Measurements from ENCODE around the gene PRPF4.
"Not testable (repeated sequence)": the region's sequence is repeated elsewhere in the genome, so short reads cannot be mapped to it uniquely, and the experiment has no call there.

The PRPF4 gene

DNA sequence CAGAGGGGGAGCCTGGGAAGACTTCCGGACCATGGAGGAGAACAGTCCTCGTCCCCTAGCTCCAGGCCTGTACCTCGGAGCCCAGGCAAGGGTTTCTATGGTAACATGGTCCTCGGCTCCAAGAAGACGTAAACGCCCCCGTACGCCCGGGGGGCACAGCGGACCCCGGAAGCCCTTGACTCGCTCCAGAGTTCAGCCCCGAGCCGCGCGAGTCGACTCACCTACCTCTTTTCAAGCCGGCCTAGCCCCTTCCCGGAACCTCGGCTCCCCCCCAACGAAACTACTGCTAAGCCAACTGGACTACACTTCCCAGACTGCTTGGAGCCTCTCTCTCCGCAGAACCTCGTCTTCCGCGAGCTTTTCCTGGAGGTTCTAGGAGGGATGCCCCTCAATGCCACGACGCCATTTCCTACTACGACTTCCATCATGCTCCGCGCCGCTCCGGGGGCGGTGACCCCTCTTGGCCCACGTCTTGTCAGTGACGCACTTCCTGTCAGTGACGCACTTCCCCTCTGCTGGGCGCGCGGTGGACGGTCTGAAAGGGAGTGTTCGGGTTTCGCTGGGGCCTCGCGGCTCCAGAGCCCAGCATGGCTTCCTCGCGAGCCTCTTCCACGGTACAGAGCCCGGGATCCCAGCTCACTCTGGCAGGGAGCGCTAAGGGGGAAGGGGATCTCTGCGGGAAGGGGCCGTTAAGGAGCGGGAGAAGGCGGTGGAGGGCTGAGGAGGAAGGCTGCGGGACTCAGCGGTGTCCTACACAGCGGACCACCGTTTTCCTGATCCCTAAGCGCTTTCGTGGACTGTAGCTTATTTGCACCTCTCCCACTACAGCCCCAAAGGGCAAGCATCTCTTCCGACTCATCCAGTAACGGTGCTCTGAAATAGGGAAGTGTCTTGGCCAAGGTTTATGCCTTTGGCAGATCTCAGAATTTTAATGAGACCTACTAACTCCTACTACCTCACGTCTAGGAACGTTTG is at the start of gene PRPF4, which contains the start of gene CDC26:
PRPF4 (plus strand) TSS at position 502 of the 975 bp plus-strand sequence; CDS start at position 588, 86 bp downstream.
CDC26 (minus strand) TSS at position 416 of the 975 bp plus-strand sequence. CDS start 3,065 bp downstream, outside the sequence.
- in situ Hi-C loops (cut with MboI; ENCODE audit: low sequenced_read_pairs): no loop called here

DNA sequence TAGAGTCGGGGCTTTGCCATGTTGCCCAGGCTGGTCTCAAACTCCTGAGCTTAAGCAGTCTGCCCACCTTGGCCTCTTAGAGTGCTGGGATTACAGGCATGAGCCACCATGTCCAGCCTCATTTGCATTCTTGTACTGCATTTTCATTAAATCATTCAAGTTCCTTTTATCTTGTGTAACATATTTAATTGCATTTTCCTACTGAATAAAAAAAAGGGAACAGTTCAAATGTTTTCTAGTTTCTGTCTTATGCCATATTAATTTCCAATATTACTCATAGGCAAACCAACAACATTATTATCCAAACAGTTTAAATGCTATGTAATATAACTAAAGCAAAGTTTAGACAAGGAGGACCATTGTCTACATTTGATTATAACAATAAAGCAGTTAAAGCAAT is 48.0 kb upstream of the PRPF4 start:
- in situ Hi-C loops (cut with MboI; ENCODE audit: low sequenced_read_pairs): no loop called here

DNA sequence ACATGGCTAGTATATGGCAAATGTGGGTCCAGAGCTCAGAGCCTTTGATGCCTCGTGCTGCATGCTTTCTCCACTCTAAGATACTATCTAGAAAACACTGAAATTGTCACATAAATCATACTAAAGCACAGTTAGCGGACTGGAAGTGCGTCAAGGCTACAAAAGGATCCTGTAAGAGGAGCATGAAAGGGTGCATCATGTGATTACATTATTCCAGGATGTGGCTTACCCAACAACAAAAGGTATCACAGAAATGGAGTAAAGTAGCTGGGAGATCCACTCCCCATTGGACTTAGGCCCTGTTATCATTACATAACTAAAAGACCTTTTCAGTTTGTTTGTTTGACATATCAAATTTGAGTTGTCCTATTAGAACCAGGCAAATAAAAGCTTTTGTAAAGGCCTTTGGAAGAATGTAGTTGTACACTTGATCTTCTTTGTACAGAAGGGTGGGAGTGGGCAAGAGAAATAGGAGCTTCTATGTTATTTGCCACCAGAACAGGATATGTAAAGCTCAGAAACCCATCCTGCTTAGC is 47.3 kb upstream of the PRPF4 start:
- in situ Hi-C loops (cut with MboI; ENCODE audit: low sequenced_read_pairs): no loop called here

DNA sequence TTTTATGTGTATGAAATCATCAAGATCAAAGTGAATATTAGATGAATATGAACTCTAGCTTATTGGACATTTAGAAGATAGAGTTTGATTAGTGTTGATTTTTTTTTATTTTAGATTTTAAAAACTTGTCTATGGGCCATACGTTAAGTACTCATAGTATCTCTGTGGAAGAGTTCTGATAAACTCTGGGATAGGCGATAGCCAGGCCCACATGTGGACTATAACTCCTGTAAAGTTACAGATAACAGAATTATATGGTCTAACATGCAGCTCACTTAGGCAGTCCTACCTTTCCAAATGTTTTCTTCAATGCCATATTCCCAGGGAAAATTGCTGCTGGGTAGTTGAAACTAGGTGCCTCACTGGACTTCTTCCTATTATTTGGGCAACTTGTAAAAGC is 43.8 kb upstream of the PRPF4 start:
- in situ Hi-C loops (cut with MboI; ENCODE audit: low sequenced_read_pairs): no loop called here

DNA sequence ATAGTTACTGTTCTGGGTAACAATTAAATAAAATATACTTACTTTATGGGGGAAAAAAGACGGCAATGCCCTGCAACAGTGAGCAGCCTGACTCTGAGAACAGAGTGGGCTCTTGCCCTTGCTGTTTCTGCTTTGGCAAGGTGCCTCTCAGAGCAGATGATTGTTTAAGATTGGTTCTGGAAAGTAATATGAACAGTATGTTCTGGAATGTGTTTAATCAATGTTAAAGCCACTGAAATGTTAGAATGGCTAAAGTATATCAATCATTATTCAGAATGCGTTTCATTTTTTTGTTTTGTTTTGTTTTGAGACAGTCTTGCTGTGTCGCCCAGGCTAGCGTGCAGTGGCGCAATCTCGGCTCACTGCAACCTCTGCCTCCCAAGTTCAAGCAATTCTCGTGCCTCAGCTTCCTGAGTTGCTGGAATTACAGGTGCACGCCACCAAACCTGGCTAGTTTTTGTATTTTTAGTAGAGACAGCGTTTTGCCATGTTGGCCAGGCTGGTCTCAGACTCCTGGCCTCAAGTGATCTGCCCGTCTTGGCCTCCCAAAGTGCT is 39.7 kb upstream of the PRPF4 start:
- in situ Hi-C loops (cut with MboI; ENCODE audit: low sequenced_read_pairs): not testable (repeated sequence)

DNA sequence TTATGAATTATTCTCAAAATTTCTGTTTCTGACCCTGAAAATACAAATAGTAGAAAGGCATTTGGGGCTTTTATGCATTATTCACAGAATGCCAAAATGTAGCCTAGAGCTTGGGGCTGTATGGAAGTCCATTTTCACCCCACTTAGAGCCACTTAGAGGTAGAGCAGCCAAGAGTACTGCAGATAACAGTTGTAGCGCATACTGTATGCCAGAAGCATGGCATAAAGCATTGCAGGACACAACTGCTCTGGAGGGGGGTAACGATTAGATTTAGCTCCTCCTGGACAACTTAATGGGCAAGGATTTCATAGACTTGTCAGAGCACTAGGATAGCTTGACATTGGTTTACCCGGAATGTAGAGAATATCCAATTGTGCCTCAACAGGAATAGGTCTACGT is 38.4 kb upstream of the PRPF4 start:
- in situ Hi-C loops (cut with MboI; ENCODE audit: low sequenced_read_pairs): no loop called here

DNA sequence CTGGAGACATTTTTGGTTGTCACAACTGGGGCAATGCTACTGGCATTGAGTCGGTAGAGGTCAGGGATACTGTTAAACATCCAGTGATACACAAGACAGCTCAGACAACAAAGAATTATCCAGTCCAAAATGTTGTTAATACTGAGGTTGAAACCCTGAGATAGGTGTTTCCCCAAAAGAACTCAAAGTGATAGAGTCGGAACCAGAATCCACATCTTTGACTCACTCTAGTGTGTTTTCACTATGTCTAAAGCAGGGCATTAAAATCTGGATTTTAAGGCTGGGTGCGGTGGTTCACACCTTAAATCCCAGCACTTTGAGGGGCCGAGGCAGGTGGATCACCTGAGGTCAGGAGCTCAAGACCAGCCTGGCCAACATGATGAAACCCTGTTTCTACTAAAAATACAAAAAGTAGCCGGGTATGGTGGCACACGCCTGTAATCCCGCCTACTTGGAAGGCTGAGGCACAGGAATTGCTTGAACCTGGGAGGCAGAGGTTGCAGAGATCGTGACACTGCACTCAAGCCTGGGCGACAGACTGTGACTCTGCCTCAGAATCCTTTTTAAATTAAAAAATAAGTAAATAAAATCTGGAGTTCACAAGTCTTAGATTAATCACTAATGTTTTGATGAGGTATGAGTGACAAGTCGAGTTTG is 37.1 kb upstream of the PRPF4 start:
- in situ Hi-C loops (cut with MboI; ENCODE audit: low sequenced_read_pairs): no loop called here

DNA sequence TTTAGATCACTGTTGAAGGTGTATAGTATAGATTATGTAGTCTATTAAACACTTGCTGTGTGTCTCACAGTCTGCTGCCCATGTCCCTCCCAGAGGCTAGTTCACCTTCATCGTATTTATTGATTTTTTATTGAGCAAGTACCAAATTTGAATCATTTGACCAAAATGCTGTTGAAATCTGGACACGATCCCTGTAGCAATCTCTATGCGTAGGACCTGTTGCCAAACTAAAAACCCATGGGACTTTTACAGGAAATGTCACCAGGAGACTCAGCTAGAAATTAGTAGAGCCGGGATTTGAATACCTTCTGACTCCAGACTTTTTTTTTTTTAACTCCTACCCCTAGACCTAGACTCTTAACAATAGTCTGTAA is 36.6 kb upstream of the PRPF4 start:
- in situ Hi-C loops (cut with MboI; ENCODE audit: low sequenced_read_pairs): no loop called here

DNA sequence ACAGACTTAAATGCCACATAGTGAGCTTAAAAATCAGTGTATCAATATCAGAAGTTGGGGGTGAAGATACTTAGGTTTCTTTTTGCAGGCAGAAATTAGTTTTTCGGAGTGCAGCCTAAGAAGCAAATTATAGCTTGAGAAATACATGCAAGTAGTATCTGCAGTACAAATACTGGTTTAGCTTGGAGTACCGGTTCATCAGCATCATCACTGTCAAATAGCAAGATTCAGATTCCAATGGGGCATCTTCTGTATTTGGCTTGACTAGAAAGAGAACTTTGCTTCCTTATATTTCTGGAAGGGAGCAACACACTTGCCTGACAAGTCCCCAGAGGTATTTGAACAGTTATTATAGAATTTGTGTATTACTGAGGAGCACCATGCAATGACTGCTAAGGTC is 34.3 kb upstream of the PRPF4 start:
- in situ Hi-C loops (cut with MboI; ENCODE audit: low sequenced_read_pairs): no loop called here

DNA sequence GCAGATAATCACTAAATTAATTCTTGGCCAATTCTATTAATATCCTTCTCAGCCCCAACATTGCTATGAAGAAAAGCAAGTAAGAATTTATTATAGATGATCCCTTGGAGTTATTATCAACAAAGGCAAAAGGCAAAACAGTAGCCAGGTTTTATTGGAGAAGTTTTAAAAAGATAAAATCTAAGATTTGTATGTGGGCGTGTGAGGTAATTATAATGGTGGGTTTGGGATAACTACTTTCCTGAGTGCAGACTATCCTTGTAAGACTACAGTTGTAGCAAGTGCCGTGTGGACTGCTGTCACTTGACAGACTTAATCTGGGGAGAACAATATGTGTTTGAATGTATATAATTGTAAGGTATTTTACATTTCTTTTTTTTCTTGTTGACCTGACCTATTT is 30.9 kb upstream of the PRPF4 start:
- in situ Hi-C loops (cut with MboI; ENCODE audit: low sequenced_read_pairs): no loop called here

DNA sequence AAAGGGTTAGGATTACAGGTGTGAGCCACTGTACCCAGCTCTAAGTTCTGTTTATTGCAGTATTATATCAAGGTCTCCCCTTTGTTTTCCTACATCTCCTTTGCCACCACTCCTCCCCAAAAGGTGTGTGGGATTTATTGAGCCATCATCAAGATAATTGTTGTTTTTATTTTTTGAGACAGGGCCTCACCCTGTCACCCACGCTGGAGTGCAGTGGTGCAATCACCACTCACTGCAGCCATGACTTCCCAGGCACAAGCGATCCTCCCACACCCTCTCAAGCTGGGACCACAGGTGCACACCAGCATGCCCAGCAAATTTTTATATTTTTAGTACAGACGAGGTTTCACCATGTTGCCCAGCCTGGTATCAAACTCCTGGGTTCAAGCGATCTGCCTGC is 29.6 kb upstream of the PRPF4 start:
- in situ Hi-C loops (cut with MboI; ENCODE audit: low sequenced_read_pairs): no loop called here

DNA sequence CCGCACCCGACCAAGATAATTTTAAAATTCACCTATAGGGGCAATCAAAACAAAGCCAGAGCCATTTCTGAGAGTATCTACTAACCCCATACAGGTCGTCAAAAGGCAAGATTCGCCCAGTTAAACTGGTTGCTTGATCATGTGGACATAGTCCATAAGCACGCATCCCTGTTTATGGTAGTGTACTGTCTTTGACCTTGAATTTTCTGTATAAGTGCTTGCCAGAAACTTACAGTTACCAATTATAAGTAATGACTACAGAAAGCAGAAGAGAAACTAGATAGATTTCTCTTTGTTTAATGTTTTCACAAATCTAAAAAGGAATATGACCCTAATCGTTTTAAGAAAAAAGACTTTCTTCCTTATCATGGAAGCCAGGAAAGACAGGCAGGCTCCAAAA is 28.5 kb upstream of the PRPF4 start:
- in situ Hi-C loops (cut with MboI; ENCODE audit: low sequenced_read_pairs): no loop called here

DNA sequence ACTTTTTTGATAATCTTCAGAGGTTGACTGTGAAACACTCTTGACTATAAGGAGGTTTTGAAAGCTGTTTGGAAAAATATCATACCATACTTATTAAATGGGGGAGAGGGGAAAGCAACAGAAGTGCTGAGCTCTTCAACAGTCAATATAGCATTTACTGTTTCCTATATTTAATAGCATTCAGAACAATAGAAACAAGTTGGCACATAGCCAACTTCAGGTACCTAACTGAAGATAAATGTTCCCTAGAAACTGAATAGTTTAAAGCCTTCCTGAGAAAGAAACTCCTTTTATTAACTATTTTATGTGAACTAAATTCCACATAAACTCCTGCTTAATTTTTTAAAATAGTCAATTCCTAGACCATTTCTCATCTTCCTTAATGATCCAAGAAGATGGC is 27.8 kb upstream of the PRPF4 start:
- in situ Hi-C loops (cut with MboI; ENCODE audit: low sequenced_read_pairs): no loop called here

DNA sequence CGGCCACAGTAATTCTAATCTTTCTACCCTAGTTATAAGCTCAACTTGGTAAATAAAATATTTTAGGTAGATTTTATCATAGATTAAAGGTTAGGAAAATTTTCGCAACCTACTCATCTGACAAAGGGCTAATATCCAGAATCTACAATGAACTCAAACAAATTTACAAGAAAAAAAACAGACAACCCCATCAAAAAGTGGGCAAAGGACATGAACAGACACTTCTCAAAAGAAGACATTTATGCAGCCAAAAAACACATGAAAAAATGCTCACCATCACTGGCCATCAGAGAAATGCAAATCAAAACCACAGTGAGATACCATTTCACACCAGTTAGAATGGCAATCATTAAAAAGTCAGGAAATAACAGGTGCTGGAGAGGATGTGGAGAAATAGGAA is 25.8 kb upstream of the PRPF4 start:
- in situ Hi-C loops (cut with MboI; ENCODE audit: low sequenced_read_pairs): not testable (repeated sequence)

DNA sequence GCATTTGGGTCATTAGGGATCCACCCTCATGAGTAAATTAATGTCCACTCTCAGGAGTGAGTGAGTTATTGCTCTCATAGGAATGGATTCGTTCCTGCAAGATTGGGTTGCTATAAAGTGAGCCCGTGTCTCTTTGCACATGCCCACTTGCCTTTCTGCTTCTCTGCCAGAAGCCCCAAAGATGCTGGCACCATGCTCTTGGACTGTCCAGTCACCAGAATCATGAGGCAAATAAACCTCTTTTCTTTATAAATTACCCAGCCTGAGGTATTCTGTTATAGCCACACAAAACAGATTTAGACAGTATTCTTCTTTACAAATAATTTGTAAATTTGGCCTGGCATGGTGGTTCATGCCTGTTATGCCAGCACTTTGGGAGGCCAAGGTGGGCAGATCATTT is 24.7 kb upstream of the PRPF4 start:
- in situ Hi-C loops (cut with MboI; ENCODE audit: low sequenced_read_pairs): no loop called here

DNA sequence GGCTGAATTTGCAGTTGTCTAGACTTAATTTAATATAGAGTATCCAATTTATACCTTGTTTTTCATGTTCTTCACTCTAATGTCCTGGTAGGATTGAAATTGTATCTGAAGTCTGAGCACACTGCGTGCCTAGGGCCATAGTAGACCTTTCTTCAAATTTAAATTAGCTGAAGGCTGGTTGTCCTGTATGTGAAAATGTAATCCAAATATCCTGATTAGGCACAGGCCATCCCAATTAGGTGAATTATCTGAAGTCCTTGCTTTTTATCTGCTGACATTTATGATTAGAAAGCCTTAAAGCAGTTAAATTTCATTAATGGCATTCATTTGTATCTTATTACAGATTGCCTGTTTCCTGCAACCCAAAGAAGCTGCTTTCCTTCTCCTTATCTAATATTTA is 20.5 kb upstream of the PRPF4 start:
- in situ Hi-C loops (cut with MboI; ENCODE audit: low sequenced_read_pairs): no loop called here

DNA sequence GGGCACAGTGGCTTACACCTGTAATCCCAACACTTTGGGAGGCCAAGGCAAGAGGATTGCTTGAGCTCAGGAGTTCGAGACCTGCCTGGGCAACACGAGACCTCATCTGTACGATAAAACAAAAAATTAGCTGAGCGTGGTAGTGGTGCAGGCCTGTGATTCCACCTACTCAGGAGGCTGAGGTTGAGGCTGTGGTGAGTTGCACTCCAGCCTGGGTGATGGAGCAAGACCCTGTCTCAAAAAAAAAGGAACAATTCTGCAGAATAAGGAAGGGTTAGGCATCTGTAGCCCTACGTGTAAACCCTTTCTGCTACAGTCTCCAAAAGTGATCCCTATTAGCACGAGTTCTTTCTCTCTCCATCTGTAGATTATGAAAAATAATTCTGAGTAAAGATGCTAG is 20.0 kb upstream of the PRPF4 start:
- in situ Hi-C loops (cut with MboI; ENCODE audit: low sequenced_read_pairs): no loop called here

DNA sequence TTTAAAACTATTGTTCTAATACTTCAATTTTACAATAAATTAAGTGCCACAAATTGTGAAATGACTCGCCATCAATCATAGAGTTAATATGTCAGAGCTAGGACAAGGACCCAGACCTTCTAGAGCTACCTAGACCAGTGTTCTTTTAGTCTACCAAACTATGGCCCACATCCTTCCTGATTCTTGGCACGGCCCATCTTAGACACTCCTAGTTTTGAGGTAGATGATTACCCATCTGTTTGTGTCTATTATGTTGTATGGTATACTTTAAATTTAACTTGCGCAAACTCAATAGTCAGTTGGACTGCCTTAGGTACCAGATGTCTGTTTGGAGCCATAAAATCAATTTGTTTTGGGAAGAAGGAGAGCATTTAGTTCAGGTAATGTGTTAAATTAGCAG is 17.6 kb upstream of the PRPF4 start:
- in situ Hi-C loops (cut with MboI; ENCODE audit: low sequenced_read_pairs): no loop called here

DNA sequence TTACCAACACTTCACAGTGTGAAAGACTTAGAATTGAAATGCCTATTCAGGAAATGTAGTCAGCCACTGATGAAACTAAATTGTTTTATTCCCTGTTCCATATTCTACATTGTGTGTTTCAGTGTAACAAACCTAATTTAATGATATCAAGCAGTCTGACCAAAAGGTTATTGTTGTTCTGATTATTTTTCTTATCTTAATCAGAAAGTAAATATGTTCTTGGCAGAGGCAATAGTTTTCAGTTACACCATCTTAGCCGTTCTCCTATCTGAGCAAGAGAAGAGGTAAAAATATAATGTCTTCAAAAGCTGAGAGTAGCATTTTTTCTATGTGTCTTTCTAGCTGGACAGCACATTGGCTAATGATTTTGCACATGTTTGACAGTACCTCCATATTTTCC is 17.2 kb upstream of the PRPF4 start:
- in situ Hi-C loops (cut with MboI; ENCODE audit: low sequenced_read_pairs): no loop called here

DNA sequence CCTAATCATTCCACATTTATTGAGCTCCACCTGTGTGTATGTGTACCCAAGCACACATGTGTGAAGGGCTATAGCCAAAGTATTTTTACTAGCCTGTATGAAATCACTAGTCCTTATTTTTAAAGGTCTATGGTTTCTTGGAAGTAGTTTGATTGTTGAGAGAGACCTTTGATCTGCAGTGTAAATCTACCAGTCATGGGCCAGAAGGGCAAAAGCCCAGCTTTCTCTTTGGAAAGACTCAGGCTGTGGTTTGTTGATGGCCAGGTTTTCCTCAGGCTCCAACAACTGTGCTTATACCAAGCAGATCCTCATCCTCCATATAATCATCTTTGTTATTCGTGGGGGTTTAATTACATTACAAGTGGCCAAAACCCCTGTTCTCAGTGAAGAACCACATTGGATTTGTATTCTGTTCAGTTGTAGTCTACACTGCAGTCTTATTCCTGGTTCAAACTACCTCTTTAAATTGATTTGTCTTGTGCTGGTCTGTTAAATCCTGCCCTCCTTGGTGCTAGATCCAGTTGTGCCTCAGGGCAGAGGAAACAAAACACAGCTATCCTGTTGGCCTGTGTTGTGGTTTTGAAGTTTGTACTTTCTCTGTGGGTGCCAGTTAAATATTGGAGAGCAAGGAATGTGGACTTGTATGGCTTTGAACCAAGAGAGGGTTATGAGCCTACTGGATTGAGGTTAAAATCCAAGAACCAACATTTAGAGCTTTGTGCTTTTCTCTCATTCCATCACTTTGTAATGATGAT is 13.4 kb upstream of the PRPF4 start:
- in situ Hi-C loops (cut with MboI; ENCODE audit: low sequenced_read_pairs): no loop called here

DNA sequence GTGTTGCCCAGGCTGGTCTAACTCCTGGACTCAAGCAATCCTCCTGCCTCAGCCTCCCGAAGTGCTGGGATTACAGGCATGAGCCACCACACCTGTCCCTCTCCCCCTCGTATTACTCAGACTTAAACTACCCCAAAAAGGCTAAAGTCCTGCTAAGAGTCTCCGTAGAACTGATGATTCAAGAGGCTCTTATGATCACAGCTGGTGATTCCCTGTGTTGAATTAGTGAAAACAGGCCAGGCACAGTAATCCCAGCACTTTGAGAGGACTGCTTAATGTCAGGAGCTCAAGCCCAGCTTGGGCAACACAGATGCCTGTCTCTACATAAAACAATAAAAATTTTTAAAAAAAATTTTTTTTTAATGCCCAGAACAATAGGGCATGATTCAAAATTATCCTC is 9.3 kb upstream of the PRPF4 start:
- in situ Hi-C loops (cut with MboI; ENCODE audit: low sequenced_read_pairs): no loop called here
